ENCODE measurements around the gene PROK1.
A peak's percentile ranks its signal among the peaks of the same experiment; 100 is the strongest.
"Not testable (repeated sequence)": the region's sequence is repeated elsewhere in the genome, so short reads cannot be mapped to it uniquely, and the experiment has no call there.

The PROK1 gene

DNA sequence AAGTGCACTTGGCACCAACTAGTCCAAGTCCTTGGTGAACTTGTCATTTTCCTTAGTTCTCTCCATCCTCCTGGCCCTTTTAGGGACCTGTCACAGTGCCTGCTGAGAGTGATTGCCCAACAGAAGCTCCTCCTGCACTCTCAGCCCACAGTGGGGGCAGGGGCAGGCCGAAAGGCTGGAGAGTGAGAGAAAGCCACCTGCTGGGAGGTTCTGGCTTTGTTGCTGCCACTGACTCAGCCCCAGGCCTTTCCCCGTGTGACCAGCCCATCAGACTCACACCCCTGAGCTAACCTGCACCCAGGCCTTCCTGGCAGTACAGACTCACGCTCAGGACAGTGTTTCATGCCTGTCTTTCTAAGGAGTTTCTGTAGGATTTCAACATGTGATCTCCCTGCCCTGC is 17.1 kb upstream of the PROK1 start:
- DNase-seq (ENCODE audit: low read depth): no peak

DNA sequence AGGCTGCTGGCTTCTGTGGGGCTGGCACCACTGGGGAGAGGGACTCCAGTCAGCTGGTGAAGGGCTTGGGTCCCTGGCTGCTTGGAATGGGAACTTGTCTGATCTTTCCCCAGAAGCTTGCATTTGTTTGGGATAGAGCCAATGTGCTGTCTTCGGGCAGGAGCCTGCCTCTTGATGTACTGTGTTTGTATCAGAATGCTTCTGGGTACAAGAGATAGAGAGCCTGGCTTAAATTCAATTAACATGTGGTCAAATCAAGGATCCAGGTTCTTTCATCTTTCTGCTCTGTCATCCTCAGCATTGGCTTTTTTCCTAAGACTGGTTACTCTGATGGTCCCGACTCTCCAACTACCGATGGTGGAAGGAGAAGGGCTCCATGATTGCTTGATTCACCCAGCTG is 16.0 kb upstream of the PROK1 start:
- DNase-seq (ENCODE audit: low read depth): no peak

DNA sequence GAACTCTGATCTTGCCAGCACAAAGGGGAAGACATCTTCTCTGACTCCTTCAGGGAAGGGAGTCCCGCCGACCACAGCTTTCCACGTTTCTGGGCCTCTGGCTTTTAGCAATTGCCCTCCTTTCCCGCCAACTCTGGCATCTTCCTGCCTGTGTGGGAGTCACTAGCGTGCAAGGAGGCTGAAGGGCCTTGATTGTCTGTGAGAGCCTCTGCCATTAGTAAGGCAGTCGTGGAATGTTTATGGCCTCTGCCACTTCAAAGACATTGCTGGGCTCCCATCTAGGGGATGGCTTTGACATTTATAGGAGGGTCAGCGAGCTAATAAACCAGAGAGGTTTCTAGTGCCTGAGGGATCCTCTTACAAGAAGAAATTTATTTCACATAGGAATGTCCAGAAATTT is 14.3 kb upstream of the PROK1 start:
- DNase-seq (ENCODE audit: low read depth): no peak

DNA sequence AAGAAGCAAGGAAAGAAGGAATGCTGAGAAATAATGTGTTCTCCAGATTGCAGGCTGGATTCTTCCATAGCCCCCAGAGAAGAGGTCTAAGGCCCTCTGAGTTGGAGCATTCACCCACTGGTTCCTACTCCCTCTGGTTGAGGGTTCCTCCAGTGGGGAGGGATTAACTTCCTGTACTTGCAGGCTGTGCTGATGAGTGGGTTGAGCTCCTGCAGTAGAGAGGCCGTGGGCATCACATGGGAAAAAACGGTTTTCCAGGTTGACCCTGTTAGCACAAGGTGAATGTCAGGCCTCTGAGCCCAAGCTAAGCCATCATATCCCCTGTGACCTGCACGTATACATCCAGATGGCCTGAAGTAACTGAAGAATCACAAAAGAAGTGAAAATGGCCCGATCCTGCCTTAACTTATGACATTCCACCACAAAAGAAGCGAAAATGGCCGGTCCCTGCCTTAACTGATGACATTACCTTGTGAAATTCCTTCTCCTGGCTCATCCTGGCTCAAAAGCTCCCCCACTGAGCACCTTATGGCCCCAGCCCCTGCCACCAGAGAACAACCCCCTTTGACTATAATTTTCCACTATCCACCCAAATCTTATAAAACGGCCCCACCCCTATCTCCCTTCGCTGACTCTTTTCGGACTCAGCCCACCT is 13.2 kb upstream of the PROK1 start:
- not testable (repeated sequence) for DNase-seq (ENCODE audit: low read depth)

DNA sequence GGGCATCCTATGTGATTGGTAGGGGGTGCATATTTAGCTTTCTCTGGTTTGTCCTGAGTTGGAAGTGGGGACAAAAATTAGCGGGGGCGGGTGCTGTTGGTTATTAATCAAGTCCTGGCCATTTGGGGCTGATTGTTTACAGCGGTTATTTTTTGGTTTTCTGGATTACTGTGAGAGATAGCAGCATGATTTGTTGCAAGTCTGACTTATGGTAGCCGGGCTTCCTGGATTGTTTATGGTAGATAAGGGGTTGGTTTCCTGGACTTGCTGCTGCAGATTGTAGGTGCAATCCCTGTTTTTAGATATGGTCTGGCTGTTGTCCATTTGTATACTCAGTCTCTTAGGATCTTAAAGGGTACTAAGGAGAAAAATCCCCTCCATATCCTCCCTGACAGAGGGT is 12.1 kb upstream of the PROK1 start:
- DNase-seq (ENCODE audit: low read depth): no peak

DNA sequence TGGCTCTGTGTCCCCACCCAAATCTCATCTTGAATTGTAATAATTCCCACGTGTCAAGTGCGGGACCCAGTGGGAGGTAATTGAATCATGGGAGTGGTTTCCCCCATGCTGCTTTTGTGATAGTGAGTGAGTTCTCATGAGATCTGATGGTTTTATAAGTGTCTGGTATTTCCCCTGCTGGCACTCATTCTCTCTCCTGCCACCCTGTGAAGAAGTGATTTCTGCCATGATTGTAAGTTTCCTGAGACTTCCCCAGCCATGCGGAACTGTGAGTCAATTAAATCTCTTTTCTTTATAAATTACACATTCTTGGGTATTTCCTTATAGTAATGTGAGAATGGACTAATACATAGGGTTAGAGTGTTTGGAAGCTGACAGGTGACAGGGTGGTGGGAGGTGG is 11.1 kb upstream of the PROK1 start:
- DNase-seq (ENCODE audit: low read depth): not testable (repeated sequence)

DNA sequence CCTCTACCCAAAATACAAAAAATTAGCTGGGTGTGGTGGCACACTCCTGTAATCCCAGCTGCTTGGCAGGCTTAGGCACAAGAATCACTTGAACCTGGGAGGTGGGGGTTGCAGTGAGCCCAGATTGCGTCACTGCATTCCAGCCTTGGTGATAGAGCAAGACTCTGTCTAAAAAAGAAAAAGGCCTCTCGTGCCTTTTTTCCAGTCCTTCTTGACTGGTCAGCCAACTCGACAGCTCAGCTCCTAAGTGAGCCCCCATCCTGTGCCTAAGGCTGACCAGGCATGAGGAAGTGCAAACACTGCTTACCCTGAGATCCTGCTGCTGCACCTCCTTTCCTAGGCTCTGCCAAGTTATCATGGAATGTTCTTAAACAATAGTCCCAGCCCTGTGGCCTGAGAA is 10.1 kb upstream of the PROK1 start:
- DNase-seq (ENCODE audit: low read depth): no peak

DNA sequence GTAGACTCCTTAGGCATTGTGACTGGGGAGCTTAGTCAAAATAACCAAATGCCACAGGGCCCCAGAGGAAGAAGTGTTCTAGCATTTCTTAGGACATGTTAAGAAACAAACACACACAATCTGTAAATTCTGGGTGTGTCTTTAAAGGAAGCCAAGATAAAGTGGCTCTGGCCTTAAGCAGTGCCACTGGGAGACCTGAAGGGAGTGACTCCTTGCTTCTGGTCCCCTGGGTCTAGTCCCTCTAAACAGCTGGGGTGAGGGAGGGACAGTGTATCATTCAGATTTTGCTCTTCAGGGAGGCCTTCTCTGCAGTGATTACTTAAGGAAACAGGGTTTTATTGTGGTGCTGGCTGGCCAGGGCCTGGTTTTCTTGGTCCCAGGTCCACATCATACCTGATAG is 9.1 kb upstream of the PROK1 start:
- DNase-seq (ENCODE audit: low read depth): no peak

DNA sequence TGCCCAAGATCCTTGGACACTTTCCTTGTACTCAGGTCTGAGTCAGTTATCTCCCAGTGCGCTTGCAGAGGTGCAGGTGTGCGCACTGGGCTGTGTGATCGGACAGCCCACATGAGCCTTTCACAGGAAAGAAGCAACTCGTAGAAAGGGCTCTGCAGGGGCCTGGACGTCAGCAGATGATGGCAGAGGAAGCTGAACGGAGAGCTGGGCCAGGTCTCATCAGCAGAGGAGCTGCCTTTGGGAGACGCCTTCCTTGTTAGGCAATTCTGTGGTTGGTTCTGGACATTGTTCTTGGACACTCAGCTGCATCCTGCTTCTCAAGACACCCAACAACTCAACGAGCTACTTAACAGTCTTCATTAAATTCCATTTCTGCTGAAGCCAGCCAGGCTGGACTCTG is 7.5 kb upstream of the PROK1 start:
- no peak for DNase-seq (ENCODE audit: low read depth)

DNA sequence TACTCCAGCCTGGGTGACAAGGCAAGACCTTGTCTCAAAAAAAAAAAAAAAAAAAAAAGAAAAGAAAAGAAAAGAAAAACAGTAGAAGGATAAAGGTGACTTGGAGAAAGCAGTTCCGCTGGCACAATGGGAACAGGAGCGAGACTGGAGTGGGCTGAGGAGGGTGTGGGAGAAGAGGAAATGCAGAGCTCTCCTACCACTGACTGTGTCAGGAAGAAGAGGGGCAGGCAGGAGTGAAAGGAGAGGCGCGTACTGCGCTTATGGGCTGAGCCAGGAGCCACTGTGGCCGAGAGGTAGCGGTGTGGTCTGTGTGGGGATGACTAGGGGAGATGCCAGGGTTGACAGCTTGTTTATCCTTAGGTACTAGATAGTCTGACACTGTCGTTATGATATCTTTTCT is 6.4 kb upstream of the PROK1 start:
- no peak for DNase-seq (ENCODE audit: low read depth)

DNA sequence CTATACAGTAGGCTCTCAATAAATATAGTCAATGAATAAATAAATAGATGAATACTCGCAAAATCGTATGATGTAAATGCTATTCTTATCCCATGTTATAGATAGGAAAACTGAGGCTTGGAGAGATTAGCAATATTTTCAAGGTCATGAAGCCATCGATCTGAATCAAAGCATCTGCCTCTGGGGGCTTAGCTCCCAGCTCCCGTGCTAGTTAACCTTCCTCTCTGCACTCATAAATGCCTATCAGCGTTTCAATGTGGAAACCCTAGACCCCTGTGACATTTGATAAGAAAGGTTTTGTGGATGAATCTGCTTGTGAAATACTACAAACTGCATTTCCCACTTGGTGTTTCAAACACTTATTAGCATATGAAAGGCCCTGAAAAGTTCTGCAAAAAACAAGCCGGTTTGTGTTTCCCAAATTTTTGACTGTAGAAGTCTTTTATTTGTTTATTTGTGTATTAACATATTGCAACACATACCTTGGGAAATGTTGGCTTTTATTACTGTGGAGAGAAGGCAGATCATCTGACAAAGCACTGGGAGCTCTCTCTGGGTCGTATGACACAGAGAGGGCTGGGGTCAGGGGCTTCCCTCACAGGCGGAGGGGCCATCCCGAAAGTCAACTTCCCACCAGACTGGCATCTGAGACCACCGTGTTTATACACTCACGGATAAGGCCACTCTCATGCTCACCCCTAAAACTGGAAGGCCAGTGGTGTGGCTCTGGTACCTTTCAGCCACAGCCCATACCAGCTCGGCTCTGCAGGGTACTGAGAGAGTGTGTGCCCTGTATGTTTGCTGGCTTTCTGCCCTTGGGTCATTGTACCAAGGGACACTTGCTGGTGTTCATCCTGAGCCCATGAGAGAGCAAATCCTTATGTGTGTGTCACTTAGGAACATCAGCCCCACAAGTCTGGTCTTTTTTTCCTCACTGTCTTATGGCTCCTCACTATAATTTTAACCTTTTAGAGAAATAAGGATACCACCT is 993 bp upstream of the PROK1 start:
- DNase-seq (ENCODE audit: low read depth): no peak

DNA sequence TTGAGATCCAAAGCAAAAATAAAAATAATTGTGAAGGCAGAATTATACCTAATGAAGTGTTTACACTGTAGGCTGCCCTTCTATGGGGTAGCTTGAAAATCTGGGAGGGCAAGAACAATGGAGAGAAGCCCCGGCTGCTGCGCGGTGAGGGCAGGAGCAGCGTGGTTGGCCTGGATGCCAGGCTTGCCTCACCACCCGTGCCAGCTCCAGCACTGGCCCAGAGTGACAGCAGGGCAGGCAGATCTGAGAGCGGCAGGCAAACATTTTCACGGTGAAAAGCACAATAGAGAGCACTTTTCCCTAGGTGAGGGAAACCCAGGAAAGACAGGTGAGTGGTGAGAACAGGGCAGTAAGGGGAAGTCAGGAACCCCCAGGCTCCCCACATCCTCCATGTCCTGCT is 1.4 kb downstream of the PROK1 start:
- DNase-seq (ENCODE audit: low read depth): no peak

DNA sequence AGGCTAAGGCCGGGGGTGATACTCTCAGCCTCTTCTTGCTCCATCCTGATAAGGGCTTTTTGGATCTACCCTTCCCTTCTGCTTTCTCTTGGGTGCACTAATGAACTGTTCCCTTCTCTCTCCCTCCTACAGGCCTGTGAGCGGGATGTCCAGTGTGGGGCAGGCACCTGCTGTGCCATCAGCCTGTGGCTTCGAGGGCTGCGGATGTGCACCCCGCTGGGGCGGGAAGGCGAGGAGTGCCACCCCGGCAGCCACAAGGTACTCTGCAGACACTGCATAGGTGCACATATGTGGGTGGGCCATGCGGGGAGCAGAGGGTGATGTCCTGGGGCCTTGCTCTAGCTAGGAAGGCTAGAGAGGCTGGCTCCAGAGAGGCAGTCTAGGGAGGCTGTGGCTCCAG is 2.9 kb downstream of the PROK1 start:
- DNase-seq (ENCODE audit: low read depth): no peak

DNA sequence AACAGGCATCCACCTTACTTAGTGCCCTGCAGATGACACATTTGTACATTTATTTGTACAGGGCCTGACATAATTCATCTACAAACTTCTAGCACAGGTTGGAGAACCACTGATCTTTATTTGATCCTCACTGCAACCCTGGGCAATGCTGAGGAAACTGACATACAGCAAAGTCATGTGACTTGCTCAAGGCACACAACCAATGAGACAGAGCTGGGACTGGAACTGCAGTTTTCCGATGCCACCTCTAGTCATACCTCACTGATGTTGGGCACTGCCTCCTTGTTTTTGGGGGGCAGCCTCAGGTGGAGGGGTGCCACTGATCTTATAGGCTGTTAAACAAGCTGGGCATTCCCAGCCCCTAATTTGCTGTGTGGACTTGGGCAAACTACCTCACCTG is 3.4 kb downstream of the PROK1 start:
- DNase-seq (ENCODE audit: low read depth): no peak

DNA sequence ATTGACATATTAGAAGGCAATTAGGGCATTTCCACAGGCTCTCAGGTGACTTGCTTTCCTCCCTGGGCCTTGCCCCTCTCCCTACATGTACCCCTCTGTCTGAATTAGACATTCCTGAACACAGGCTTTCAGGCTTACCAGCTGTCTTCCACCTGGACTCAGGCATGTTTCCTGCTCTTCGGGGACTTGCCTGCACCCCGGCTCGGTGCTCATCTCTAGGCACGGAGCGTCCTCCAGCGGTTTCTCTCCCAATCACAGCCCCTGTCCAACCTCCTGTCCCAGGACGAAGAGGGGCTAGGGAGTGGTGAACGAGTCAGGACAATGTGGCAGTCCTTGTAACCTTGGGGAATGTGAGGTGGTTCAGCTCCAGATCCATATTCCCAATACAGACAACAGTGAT is 4.2 kb downstream of the PROK1 start:
- no peak for DNase-seq (ENCODE audit: low read depth)

DNA sequence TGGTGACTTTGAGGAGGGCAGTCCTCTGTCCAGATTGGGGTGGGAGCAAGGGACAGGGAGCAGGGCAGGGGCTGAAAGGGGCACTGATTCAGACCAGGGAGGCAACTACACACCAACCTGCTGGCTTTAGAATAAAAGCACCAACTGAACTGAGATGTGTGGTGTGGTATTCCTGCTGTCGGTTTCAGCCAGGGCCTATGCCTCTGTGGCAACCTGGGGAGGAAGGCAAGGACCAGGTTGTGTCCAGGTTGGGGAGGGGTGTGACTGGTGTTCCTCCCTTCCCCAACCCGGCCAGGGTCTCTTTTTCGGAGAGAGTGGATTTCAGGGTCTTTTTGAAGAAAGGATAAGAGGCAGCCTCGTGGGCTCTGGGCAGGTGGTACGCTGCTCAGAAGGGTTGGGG is 6.3 kb downstream of the PROK1 start:
- DNase-seq (ENCODE audit: low read depth): no peak

DNA sequence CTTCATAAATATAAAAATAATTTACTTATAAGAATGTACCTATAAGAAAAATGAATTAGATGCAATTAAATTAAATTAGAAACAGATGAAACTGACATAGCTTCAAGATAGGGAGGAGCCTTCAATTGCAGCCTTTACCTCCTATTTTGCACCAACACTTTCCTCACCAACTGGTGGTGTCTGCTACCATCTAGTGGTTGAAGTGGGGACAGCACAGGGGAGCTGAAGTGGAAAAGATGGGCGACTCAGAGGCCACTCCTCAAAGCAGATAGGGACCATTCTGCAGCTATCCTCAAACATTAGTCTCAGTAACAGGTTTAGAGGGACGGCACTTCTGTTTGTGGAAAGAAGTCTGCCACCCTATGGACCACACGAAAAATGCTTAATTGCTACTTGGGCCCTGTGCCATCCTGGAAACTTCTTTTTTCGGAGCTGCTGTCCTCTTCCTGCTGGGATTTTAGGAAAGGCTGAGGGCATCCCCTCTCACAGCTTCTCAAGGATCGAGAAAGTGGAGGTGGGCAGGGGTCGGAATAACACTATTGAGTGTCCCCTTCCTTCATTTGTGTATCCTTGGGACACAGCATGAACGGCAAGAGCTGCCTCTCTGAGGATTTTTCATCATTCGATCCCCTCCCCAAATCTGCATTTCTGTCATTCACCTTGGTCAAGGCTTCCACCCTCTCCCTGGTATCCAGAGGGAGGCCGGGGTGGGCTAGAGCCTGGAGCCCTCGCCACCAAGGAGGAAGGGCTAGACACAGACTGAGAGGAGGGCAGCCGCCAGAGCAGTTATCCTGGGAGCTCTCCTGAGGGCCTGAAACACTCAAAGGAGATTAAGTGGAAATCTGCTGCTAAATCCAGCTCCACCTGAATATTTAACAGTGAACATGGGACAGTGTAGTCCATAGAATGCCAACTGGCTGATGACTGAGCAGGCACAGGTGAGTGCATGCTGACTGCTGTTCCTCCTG is 9.6 kb downstream of the PROK1 start:
- DNase-seq (ENCODE audit: low read depth): peak; percentile 82

DNA sequence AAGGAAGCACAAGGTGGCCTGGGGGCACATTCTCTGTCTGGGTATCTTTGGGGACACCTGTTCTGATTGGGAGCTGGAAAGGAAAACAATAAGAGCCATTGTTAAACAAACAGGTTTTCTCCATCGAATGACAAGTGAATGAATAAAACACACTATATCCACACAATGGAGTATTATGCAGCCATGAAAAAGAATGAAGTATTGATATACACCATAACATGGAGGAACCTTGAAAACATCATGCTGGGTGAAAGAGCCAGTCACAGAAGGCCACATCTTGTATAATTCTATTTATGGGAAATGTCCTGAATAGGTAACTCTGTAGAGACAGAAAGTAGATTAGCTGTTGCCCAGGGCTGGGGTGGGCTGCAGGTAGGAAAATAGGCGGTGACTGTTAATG is 11.1 kb downstream of the PROK1 start:
- DNase-seq (ENCODE audit: low read depth): no peak

DNA sequence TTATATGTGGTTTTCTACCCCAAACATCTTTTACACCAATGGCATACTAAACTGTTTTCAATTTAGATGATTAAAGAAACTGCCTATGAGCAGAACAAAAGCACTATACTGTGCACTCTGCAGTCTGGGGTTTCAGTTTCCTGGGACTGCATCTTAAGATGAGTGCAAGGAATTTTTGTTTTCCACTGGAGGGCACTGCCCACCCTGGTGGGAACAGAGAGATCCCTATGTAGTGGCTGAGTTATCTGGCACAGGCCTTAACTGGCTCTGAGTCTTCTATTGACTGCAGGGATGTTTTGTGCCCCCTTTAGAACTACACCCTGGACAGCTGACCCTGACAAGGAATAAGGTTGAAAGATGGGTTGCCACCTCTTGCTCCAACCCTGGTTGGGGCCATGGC is 12.0 kb downstream of the PROK1 start:
- no peak for DNase-seq (ENCODE audit: low read depth)

DNA sequence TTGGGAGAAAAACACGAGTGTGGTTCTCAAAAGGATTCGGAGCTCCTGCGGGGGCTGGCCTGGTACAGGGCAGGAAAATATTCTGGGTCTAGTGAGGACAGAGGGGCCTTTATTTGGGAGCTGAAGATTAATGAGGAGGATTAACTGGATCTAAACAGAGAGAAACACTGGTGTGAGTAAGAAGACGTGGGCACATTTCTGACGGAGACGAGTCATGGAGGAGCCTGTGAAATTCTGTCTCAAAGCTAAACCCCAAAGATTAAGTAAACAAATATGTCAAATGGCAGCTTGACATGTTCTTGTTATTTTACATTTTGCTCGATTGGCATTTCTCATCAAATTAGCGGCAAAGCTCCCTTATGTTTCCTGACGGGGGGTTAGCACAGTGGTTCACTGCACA is 12.8 kb downstream of the PROK1 start:
- no peak for DNase-seq (ENCODE audit: low read depth)

DNA sequence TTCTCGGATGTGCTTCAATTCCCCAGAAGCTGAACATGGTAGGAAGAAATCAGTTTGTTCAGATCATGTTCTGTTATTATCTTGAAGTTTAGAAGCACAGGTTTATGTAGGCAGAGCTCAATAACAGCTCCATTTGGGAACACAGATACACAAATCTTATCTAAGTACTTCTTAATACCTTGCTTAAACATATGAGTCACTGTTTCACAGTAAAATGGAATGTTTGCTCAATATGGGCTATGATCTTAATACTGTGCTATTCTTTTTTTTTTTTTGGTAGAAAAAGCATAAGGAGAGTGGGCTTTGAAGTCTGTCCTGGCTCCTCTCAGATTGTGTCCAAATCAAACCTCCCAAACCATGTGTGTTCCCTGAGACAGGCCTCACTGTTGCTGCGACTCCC is 13.4 kb downstream of the PROK1 start:
- no peak for DNase-seq (ENCODE audit: low read depth)

DNA sequence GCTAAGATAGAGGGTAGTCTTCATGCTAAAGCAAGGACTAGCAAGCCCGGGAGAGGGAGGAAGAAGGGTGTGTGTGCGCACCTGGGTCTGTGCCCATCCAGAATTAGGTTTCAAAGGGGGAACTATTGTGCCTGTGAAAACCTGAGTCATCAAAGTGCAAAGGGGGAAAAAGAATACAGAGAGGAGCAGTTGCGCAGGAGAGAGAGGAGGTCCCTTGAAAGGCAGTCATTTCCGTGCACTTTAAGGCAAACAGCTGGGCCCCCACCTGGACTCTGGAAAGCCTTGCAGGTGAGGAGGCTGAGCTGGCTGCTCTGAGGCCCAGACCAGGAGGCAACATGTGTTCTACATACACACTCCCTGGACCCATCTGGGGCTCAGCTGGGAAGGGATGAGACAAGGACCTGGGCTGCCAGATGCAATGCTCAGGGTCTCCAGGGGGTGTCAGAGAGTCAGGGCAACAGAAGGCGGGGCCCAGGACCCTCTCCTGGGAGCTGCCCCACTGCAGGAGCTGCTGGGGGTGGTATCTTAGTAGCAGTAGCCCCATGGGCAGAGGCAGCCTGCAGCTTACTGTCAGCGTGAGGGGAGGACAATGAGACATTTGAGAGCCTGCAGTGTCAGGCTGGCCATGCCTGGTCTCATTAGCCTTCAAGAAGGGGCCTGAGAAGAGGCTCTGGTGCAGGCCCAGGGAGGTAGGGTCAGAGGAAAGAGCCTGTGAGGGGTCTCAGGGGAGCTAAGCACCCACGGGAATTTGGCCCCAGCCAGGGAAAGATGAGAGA is 14.3 kb downstream of the PROK1 start:
- no peak for DNase-seq (ENCODE audit: low read depth)
